ENCODE measurements around the gene LMAN2.

DNA sequence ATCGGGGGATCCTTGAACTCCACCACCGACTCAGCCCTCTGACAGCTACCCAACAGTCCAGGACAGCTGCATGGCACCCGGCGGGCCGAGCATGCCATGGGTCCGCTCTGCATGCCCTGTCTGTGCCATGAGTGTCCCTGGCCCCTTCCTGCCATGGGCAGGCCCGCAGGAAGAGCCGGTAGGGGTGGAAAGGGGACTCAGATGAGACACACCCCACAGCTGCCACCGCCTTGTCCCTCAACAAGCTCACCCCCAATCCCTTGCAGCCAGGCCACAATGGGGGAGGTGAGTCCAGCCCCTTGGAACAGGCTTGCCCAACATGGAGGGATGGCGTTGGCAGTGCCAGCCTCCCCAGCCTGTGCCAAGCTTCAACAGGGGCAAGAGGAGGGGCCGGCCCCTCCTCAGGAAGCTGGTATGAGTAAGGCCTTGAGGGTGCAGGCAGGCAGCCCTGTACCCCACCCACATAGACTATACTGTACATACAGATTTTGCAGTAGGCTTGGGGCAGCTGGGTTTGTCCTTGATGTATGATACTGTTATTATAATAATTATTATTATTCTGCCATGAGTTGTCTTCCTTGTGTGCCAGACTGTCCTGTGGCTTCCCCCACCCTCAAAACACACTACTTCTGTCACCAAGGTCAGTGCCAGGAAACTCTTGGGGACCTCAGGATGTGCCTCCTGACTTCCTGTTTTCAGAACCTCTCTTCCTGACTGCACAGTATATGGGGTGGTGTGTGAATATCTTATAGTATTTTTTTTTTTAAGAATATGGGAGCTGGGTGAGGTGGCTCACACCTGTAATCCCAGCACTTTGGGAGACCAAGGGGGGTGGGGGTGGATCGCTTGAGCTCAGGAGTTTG lies 20.8 kb upstream of the LMAN2 start:
- no peak for TF ChIP-seq POLR2A (IDR thresholded peaks at IDR 0.05; ENCODE audit: low read depth, low read length)
- TF ChIP-seq TAF1 (IDR thresholded peaks at IDR 0.05; ENCODE audit: low read depth, low read length), result no peak
- no peak for TF ChIP-seq POLR2AphosphoS5 (IDR thresholded peaks at IDR 0.05; ENCODE audit: low read depth, low read length)
- TF ChIP-seq SPI1 (IDR thresholded peaks at IDR 0.05; ENCODE audit: low read depth, low read length), result peak; percentile 50
